Measurements from ENCODE around the gene SORCS3. TPM values are rescaled to one million over a fixed set of nuclear protein-coding genes. Genes with fewer than 3 reads are reported as not detected.

The SORCS3 gene
- total and polyA plus RNA-seq, 2 of the 13 experiments (the other 11 are each of a cell fraction or from before 2014, with no cell fraction given), result 0.07 TPM; not detected in 1

- TF ChIP-seq, protein P1, sequence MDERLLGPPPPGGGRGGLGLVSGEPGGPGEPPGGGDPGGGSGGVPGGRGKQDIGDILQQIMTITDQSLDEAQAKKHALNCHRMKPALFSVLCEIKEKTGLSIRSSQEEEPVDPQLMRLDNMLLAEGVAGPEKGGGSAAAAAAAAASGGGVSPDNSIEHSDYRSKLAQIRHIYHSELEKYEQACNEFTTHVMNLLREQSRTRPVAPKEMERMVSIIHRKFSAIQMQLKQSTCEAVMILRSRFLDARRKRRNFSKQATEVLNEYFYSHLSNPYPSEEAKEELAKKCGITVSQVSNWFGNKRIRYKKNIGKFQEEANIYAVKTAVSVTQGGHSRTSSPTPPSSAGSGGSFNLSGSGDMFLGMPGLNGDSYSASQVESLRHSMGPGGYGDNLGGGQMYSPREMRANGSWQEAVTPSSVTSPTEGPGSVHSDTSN (CRISPR knock-in tag; IDR thresholded peaks at IDR 0.05), result no peak
- TF ChIP-seq ZNF737 (CRISPR knock-in tag; IDR thresholded peaks at IDR 0.05; ENCODE audit: borderline replicate concordance), result no peak
Observed at GRCh38 chr10:104904753-104905323, 263.7 kb downstream of the SORCS3 start (continued).

GRCh38 chr10:104906112-104906511 lies 265.0 kb downstream of the SORCS3 start:
- H3K27ac ChIP-seq (ENCODE audit: extremely low read length, insufficient read depth, low read length), result no peak overlapping the region
- no peak overlapping the region for H3K4me3 ChIP-seq (replicated peaks in 1 of 3; ENCODE audit: insufficient read depth in 1 of 3, low read depth in 2 of 3, low read length in 3 of 3)
- H3K9ac ChIP-seq (ENCODE audit: insufficient read depth, low read depth, low read length), result no peak overlapping the region
- no peaks in the 10 kb centered on the region for H3K79me2 ChIP-seq (ENCODE audit: insufficient read depth, low read length)
- H4K20me1 ChIP-seq (ENCODE audit: insufficient read depth, low read length), result no peaks in the 10 kb centered on the region
- FAIRE-seq (no peak), ATAC-seq (no peak), DNase-seq (ENCODE audit: low spot score) (no peak)
- no peak overlapping the region for H3K4me2 ChIP-seq (ENCODE audit: low read depth, low read length)
- H3K36me3 ChIP-seq (replicated peaks in 1 of 2; ENCODE audit: control insufficient read depth in 1 of 2, insufficient read depth in 2 of 2, low read length in 2 of 2), result no peaks in the 10 kb centered on the region
- H3K9me3 ChIP-seq (ENCODE audit: low read length), result no peaks in the 10 kb centered on the region
- CTCF ChIA-PET (ENCODE audit: low intra/inter-chr PET ratio, low total read pairs), result no interaction called here
- H3K4me1 ChIP-seq (ENCODE audit: insufficient read depth, low read length), result no peaks in the 10 kb centered on the region
- in situ Hi-C loops (cut with HindIII; ENCODE audit: extremely low pct_ligation_motif_present, low pct_unique_long_range_greater_than_20kb), result no loop called here
- no TSS peak for BruUV-seq (replicated peaks)
- H2AFZ ChIP-seq (ENCODE audit: low read length), result no peak overlapping the region
- POLR2A ChIA-PET, result no interaction called here
- H3K27me3 ChIP-seq (ENCODE audit: control insufficient read depth in 1 of 2, insufficient read depth in 2 of 2, low read length in 2 of 2), result no peaks in the 10 kb centered on the region
- no peak for TF ChIP-seq ZNF577 (CRISPR knock-in tag; IDR thresholded peaks at IDR 0.05; ENCODE audit: borderline replicate concordance, low read depth)
- TF ChIP-seq ZSCAN20 (CRISPR knock-in tag; IDR thresholded peaks at IDR 0.05; ENCODE audit: borderline replicate concordance), result no peak
- WGBS (ENCODE audit: low lambda C conversion rate), result 0% methylated on average over 3 of the region's 3 CpGs
- intact Hi-C loops (cut with micrococcal nuclease; ENCODE audit: unreplicated experiment), result no loop called here

DNA sequence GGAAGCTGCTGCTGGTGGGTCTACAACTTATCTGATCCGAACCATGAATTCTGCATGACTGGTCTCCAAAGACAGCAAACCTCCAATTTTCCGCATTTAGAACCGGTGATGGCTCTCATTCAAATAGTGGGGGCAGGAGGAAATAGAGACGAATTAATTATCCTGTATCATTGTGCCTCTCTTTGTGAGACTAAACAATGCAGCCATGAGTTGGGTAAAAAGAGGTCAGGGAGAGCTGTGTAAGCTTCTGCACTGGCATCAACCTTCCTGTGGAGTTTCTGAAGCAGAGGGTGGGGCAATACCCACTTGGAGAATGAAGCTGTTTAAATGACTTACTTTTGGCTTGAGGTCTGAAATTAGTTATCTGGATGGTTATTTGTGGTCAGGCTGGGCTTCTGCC lies 266.4 kb downstream of the SORCS3 start:
- H3K4me3 ChIP-seq (replicated peaks in 1 of 3; ENCODE audit: insufficient read depth in 1 of 3, low read depth in 2 of 3, low read length in 3 of 3), result no peak overlapping the region
- ChIA-PET POLR2A (no interaction called here), CTCF (ENCODE audit: low intra/inter-chr PET ratio, low total read pairs) (no interaction called here)
- no peaks in the 10 kb centered on the region for H3K79me2 ChIP-seq (ENCODE audit: insufficient read depth, low read length)
- no peak for TF ChIP-seq ATF7-NPFF (CRISPR knock-in tag; IDR thresholded peaks at IDR 0.05; ENCODE audit: low read depth)
- TF ChIP-seq NR1H2 (CRISPR knock-in tag; IDR thresholded peaks at IDR 0.05; ENCODE audit: borderline replicate concordance, low read depth), result no peak
- no peak for TF ChIP-seq GTF2F1 (IDR thresholded peaks at IDR 0.05; ENCODE audit: low read length)
- TF ChIP-seq ZNF331 (CRISPR knock-in tag; IDR thresholded peaks at IDR 0.05), result no peak
- TF ChIP-seq RARA (CRISPR knock-in tag; IDR thresholded peaks at IDR 0.05), result no peak
- TF ChIP-seq PHF8 (CRISPR knock-in tag; IDR thresholded peaks at IDR 0.05), result no peak
- no peaks in the 10 kb centered on the region for H4K20me1 ChIP-seq (ENCODE audit: insufficient read depth, low read length)
- 4% methylated on average over 4 of the region's 4 CpGs for WGBS (ENCODE audit: low lambda C conversion rate)
- intact Hi-C loops (cut with micrococcal nuclease; ENCODE audit: unreplicated experiment), result no loop called here
- H3K27ac ChIP-seq (ENCODE audit: extremely low read length, insufficient read depth, low read length), result no peak overlapping the region
- H2AFZ ChIP-seq (ENCODE audit: low read length), result no peak overlapping the region
- H3K9me3 ChIP-seq (ENCODE audit: low read length), result no peaks in the 10 kb centered on the region
- BruUV-seq (replicated peaks), result no TSS peak
- DNase-seq (ENCODE audit: low spot score), result no peak
- no peaks in the 10 kb centered on the region for H3K4me1 ChIP-seq (ENCODE audit: insufficient read depth, low read length)
- H3K9ac ChIP-seq (ENCODE audit: insufficient read depth, low read depth, low read length), result no peak overlapping the region
- no peak for ATAC-seq
- no peaks in the 10 kb centered on the region for H3K27me3 ChIP-seq (ENCODE audit: control insufficient read depth in 1 of 2, insufficient read depth in 2 of 2, low read length in 2 of 2)
- no peak overlapping the region for H3K4me2 ChIP-seq (ENCODE audit: low read depth, low read length)
- FAIRE-seq, result no peak
- H3K36me3 ChIP-seq (replicated peaks in 1 of 2; ENCODE audit: control insufficient read depth in 1 of 2, insufficient read depth in 2 of 2, low read length in 2 of 2), result no peaks in the 10 kb centered on the region
- in situ Hi-C loops (cut with HindIII; ENCODE audit: extremely low pct_ligation_motif_present, low pct_unique_long_range_greater_than_20kb), result no loop called here

Data from HepG2 (cell line).